GM12875 (cell line): ENCODE measurements around the gene UCHL1.

ENCODE experiments used
- H3K4me3 ChIP-seq: one replicate; pipeline ENCODE4 v1.5.1; 2011; ENCODE audit warnings: low read depth, low read length, control low read depth
- TF ChIP-seq, protein P1 (sequence below): IDR thresholded peaks from 2 replicates; pipeline ENCODE4 v1.5.1; 2011; ENCODE audit warnings: low read depth, mild to moderate bottlenecking, control low read depth, inconsistent platforms, low read length, moderate library complexity, borderline replicate concordance; ENCODE audit not compliant: insufficient read depth

UCHL1 gene

DNA sequence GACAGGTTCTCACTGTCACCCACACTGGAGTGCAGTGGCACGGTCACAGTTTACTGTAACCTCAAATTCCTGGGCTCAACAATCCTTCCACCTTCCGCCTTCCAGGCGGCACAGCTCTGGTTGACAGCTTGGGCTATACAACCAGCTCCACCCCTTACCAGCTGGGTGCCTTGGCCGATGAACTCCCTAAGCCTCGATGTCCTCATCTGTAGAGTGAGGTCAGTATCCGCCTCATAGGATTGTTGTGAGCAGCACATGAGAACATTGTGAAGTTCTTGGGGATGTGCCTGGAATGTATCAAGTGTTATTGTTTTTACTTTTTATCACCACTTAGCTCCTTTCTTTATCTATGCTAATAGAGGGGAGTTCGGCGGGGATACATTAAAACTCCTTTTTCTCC lies 23.3 kb downstream of the UCHL1 start:
- TF ChIP-seq, protein P1, sequence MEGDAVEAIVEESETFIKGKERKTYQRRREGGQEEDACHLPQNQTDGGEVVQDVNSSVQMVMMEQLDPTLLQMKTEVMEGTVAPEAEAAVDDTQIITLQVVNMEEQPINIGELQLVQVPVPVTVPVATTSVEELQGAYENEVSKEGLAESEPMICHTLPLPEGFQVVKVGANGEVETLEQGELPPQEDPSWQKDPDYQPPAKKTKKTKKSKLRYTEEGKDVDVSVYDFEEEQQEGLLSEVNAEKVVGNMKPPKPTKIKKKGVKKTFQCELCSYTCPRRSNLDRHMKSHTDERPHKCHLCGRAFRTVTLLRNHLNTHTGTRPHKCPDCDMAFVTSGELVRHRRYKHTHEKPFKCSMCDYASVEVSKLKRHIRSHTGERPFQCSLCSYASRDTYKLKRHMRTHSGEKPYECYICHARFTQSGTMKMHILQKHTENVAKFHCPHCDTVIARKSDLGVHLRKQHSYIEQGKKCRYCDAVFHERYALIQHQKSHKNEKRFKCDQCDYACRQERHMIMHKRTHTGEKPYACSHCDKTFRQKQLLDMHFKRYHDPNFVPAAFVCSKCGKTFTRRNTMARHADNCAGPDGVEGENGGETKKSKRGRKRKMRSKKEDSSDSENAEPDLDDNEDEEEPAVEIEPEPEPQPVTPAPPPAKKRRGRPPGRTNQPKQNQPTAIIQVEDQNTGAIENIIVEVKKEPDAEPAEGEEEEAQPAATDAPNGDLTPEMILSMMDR = no peak
- H3K4me3 ChIP-seq = no peak overlapping the region

DNA sequence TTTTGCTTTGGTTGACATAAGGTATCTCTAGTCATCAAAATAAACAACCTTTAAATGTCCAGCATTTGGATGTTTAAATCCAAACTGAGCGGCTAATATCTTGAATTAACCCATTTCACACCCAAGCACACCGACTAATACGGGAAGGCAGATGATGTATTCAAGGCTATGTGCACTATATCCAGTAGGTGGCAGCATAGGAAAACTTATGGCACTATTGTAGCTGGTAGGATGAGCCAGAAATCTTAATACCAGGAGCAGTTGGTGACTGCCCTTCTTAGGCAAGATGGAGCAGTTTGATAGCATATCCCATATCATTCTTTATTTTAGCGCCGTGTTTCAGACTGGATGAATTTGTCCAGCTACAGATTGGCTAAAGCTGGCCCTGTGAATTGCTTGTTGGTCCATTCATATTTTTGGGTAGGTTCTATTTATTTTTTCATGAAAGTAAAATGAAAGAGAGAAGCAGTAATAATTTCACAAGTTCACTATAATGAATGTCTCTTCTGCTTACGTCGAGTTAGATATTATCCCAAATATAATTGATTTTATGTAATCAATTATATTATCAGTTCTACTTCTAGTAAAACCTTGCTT lies 24.4 kb downstream of the UCHL1 start:
- H3K4me3 ChIP-seq = no peak overlapping the region

DNA sequence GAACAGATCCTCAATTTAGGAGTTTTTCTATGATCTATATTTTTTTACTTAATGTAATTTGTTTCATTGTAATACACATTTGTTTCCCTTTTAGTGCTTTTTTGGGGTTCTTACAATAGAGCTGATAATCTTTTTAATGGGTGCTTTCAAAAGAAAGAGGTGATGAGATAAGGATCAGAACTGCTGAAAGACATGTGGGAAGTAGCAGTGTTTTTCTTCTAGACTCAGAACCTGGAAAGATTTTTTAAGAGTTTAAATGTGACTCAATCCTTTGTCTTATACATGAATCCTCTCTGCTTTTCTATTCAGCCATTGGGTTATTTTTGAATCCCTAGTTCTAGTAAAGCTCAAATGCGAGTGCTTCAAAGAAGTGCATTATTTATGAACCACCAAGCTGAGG lies 25.6 kb downstream of the UCHL1 start:
- no peak overlapping the region for H3K4me3 ChIP-seq
- TF ChIP-seq, protein P1 = no peak

More for the DNA sequence above, 24.4 kb downstream of the UCHL1 start:
- TF ChIP-seq, protein P1 = peak; percentile 59; the same call in 1 of the 2 replicates

DNA sequence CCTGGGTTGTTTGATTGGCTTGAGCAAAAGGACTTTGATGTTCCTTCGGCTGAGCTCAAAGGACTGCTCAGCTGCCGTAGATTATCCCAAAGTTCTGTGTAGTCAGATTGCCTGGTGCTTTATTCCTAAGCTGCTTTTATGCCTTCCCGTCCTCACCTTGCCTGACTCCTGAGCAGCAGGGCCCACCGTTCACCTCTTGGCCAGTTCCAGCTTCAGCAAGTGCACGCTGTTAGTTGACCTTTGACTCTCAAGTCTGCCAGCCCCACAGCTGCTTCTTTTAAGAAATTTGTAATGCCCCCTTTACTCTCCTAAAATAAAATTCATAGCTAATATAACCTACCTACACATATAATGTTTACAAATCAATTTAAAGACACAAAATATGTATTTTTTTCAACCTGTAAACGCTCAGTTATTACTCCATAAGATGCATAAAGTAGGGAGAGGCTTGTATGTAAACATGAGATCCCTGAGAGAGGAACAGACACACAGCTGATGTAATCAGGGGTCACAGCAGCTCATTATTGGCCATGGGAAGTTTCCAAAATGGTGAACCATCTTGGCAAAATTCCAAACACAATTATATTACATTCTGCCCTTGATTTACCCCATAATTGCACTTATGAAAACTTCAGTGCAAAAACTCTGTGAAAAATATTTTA lies 28.6 kb downstream of the UCHL1 start:
- H3K4me3 ChIP-seq = no peak overlapping the region
- TF ChIP-seq, protein P1 = no peak

DNA sequence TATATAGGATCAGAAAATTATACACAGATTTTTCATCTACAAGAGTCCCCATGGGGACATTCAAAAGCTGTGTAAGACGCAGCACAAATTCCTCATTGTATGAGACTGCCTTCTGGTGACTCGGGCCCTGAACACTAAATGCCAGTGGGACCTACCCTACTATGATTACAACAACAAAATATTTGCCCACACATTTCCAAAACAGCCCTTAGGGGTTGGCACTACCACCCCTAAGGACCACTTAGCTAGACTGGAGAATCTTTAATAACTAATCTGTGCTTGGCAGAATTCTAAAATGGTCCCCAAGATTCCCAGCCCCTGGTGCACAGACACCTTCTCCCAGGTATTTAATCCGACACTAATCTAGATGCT lies 29.1 kb downstream of the UCHL1 start:
- TF ChIP-seq, protein P1 = no peak

DNA sequence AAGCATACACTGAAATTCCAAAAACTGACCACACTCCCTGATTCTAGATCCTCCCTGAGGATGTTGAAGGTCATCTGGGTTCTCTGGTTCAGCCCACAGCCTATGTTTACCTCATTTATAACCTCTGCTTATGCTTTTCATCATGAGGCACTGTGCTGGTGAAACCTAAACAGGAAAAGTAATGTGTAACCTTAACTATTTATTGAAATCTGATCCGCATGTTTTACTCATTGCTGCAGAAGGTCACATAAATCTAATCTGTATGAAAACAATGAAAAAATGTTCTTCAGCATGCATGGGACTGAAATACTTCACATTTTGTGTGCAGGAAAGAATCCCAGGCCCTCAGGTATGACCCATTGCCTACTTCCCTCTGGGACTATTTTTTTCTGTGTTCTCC lies 30.3 kb downstream of the UCHL1 start:
- TF ChIP-seq, protein P1 = no peak

More for the DNA sequence above, 29.1 kb downstream of the UCHL1 start:
- H3K4me3 ChIP-seq = no peak overlapping the region

DNA sequence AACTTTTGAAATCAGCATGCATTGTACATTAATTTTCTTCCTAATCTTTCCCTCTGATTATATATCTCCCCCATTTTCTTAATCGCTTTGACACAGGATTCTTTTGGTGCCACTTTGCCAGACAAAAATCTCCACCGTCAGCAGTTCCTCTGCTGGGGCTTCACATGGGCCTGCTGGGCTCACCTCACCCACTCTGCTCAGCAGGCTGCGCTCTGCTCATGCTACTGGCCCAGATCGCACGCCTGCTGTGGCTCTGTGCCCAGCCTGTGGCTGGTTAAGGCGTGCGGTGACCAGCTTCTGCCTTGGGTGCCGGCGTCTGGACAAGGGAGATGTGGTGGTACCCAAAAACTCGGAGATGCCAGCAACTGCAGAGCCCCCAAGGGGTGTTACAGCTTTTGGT lies 31.1 kb downstream of the UCHL1 start:
- TF ChIP-seq, protein P1 = no peak
- H3K4me3 ChIP-seq = no peak overlapping the region

More for the DNA sequence above, 30.3 kb downstream of the UCHL1 start:
- no peak overlapping the region for H3K4me3 ChIP-seq
